K562 (cell line): Measurements from ENCODE around the gene PPT2. TPM values are rescaled to one million over a fixed set of nuclear protein-coding genes. Genes with fewer than 3 reads are reported as not detected.

Source experiments
- DPF2 ChIP-seq: fragments of 450-650 bp; IDR thresholded peaks from 2 replicates; pipeline ENCODE4 v1.6.1; 2016
- EGR1 ChIP-seq: fragments of 450-650 bp; conservative IDR thresholded peaks from 2 replicates; pipeline ENCODE4 v1.6.1; 2017; ENCODE audit warnings: mild to moderate bottlenecking
- EP400 ChIP-seq: fragments of 450-650 bp; IDR thresholded peaks from 2 replicates; pipeline ENCODE4 v1.6.1; 2017; ENCODE audit warnings: antibody characterized with exemption, mild to moderate bottlenecking, moderate library complexity
- FOXP1 ChIP-seq: sonication (generic); formaldehyde crosslinking; IDR thresholded peaks from 2 replicates; pipeline ENCODE4 v1.8.0; 2022; ENCODE audit warnings: mild to moderate bottlenecking, missing genetic modification reagents
- HDAC1 ChIP-seq, 2 experiments: fragments of 450-650 bp; IDR thresholded peaks; 2 replicates each; pipeline ENCODE4 v1.6.1; 2016 to 2017; ENCODE audit warnings: inconsistent platforms in 1 of 2, mild to moderate bottlenecking in 1 of 2, moderate library complexity in 1 of 2
- KLF6 ChIP-seq: fragments of 250-450 bp; sonication (Bioruptor Pico); IDR thresholded peaks from 2 replicates; pipeline ENCODE4 v1.4.0; 2020; ENCODE audit warnings: mild to moderate bottlenecking, moderate library complexity, borderline replicate concordance
- MTA2 ChIP-seq: fragments of 450-650 bp; IDR thresholded peaks from 2 replicates; pipeline ENCODE4 v1.6.1; 2016; ENCODE audit warnings: low read depth
- NFIC ChIP-seq: fragments of 450-650 bp; IDR thresholded peaks from 2 replicates; pipeline ENCODE4 v1.6.1; 2017; ENCODE audit warnings: mild to moderate bottlenecking, inconsistent platforms
- TAF7 ChIP-seq: fragments of 450-650 bp; IDR thresholded peaks from 2 replicates; pipeline ENCODE4 v1.6.1; 2016; ENCODE audit warnings: missing genetic modification characterization, missing compliant biosample characterization
- ZBTB7A ChIP-seq: IDR thresholded peaks from 2 replicates; pipeline ENCODE4 v1.6.1; 2011; ENCODE audit warnings: low read depth, mild to moderate bottlenecking, low read length, moderate library complexity, borderline replicate concordance; ENCODE audit not compliant: control insufficient read depth
- polyA plus RNA-seq, 8 experiments: library from polyadenylated mRNA; depleted of rRNA in 4 of 8; stranded (reverse) in 5 of 8; unstranded in 3 of 8; fragments of >200 nt; fragmentation: Nextera tagmentation in 2 of 8; fragmentation: Illumina TruSeq in 1 of 8; extraction: Ambion mirVana in 2 of 8; extraction: Trizol in 1 of 8; gene quantifications; 2 replicates each; pipeline versions ENCODE4 v1.2.1 to v1.2.3, GENCODE V29; 2011 to 2014; ENCODE audit warnings: inconsistent platforms in 1 of 8, missing spikeins in 1 of 8
- total RNA-seq, 7 experiments: library from RNA; depleted of rRNA in 6 of 7; stranded (reverse); fragments of >200 nt in 6 of 7; fragmentation: Illumina TruSeq in 2 of 7; extraction: Trizol in 2 of 7; gene quantifications; 2 replicates each; pipeline versions ENCODE4 v1.2.1 to v1.2.3, GENCODE V29; 2011 to 2021; ENCODE audit warnings: low replicate concordance in 1 of 7
- TF ChIP-seq, protein P1 (sequence below): fragments of 450-650 bp; formaldehyde crosslinking; conservative IDR thresholded peaks from 2 replicates; pipeline ENCODE4 v1.4.0; 2022; ENCODE audit warnings: mild to moderate bottlenecking, missing genetic modification characterization
- TF ChIP-seq, protein P2 (sequence below): fragments of 250-450 bp; sonication (Bioruptor Pico); IDR thresholded peaks from 2 replicates; pipeline ENCODE4 v1.4.0; 2020
- TF ChIP-seq, protein P3 (sequence below): fragments of 450-650 bp; formaldehyde crosslinking; IDR thresholded peaks from 2 replicates; pipeline ENCODE4 v1.4.0; 2020; ENCODE audit warnings: mild to moderate bottlenecking, mixed read lengths
- TF ChIP-seq, protein P4 (sequence below): fragments of 250-450 bp; sonication (Bioruptor Pico); IDR thresholded peaks from 2 replicates; pipeline ENCODE4 v1.5.0; 2021
- TF ChIP-seq, protein P5 (sequence below): fragments of 250-450 bp; sonication (Bioruptor Pico); IDR thresholded peaks from 2 replicates; pipeline ENCODE4 v1.8.0; 2022; ENCODE audit warnings: moderate library complexity, mild to moderate bottlenecking, inconsistent platforms

Gene PPT2
- total and polyA plus RNA-seq, 9 of the 15 experiments (the other 6 are each of a cell fraction or from before 2014, with no cell fraction given): 27.4 to 98.8 (median 69.9) TPM

DNA sequence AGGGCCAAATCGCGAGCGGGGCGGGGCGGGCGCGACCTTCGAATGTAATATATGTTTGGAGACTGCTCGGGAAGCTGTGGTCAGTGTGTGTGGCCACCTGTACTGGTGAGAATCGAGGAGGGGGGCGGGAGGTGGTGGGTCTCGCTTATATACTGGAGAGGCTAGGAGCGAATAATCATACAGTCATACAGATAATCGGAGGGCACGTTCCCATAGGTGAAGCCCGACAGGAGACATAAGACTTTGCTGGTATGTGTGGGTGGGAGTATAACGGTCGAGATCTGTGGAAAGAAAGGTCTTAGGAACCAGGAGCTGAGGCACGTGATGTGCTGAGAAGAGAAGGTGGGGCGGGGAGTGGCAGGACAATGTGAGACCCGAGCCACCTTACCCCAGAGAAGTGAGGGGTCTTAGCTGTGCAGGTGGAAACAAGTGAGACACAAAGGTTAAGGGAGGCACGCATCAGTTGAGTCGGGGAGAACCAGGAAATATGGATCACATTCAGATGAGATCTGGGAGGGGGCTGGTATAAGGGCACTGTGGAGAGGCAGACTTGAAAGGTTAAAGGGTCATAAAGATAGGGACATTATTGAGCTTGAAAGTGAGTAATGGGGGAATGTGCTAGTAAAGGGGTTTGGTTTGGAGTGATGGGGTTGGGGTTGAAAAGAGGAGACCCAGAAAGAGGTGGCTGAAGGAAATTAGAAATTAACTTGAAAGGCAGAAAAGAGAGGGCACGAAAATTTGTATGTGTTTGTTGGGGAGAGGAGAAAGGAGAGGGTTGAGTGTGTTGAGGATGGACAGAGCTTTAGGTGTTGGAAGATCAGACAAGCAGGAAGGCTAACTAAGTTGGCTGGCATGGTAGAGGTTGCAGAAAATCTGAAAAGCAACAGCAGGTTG lies 24.9 kb downstream of the PPT2 start (continued):
- TF ChIP-seq FOXP1 (CRISPR knock-in tag): no peak
- TF ChIP-seq EP400: peak; percentile 79
- peak in 1 of 2 experiments; percentile 78; a peak in 1 of 4 replicates for TF ChIP-seq HDAC1 (IDR thresholded peaks at IDR 0.05)
- TF ChIP-seq NFIC: 0 out of 2 replicates have a peak, but pooled peaks have one; percentile 2
- peak; percentile 62; the same call in 1 of the 2 replicates for TF ChIP-seq ZBTB7A
- TF ChIP-seq MTA2: peak; percentile 4; the same call in 1 of the 2 replicates
- peak; percentile 66; the same call in 1 of the 2 replicates for TF ChIP-seq TAF7
- TF ChIP-seq, protein P1, sequence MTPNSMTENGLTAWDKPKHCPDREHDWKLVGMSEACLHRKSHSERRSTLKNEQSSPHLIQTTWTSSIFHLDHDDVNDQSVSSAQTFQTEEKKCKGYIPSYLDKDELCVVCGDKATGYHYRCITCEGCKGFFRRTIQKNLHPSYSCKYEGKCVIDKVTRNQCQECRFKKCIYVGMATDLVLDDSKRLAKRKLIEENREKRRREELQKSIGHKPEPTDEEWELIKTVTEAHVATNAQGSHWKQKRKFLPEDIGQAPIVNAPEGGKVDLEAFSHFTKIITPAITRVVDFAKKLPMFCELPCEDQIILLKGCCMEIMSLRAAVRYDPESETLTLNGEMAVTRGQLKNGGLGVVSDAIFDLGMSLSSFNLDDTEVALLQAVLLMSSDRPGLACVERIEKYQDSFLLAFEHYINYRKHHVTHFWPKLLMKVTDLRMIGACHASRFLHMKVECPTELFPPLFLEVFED (CRISPR knock-in tag): peak; percentile 49; the same call in 1 of the 2 replicates
- TF ChIP-seq, protein P2, sequence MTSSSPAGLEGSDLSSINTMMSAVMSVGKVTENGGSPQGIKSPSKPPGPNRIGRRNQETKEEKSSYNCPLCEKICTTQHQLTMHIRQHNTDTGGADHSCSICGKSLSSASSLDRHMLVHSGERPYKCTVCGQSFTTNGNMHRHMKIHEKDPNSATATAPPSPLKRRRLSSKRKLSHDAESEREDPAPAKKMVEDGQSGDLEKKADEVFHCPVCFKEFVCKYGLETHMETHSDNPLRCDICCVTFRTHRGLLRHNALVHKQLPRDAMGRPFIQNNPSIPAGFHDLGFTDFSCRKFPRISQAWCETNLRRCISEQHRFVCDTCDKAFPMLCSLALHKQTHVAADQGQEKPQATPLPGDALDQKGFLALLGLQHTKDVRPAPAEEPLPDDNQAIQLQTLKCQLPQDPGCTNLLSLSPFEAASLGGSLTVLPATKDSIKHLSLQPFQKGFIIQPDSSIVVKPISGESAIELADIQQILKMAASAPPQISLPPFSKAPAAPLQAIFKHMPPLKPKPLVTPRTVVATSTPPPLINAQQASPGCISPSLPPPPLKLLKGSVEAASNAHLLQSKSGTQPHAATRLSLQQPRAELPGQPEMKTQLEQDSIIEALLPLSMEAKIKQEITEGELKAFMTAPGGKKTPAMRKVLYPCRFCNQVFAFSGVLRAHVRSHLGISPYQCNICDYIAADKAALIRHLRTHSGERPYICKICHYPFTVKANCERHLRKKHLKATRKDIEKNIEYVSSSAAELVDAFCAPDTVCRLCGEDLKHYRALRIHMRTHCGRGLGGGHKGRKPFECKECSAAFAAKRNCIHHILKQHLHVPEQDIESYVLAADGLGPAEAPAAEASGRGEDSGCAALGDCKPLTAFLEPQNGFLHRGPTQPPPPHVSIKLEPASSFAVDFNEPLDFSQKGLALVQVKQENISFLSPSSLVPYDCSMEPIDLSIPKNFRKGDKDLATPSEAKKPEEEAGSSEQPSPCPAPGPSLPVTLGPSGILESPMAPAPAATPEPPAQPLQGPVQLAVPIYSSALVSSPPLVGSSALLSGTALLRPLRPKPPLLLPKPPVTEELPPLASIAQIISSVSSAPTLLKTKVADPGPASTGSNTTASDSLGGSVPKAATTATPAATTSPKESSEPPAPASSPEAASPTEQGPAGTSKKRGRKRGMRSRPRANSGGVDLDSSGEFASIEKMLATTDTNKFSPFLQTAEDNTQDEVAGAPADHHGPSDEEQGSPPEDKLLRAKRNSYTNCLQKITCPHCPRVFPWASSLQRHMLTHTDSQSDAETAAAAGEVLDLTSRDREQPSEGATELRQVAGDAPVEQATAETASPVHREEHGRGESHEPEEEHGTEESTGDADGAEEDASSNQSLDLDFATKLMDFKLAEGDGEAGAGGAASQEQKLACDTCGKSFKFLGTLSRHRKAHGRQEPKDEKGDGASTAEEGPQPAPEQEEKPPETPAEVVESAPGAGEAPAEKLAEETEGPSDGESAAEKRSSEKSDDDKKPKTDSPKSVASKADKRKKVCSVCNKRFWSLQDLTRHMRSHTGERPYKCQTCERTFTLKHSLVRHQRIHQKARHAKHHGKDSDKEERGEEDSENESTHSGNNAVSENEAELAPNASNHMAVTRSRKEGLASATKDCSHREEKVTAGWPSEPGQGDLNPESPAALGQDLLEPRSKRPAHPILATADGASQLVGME (CRISPR knock-in tag): peak; percentile 22; the same call in 1 of the 2 replicates
- TF ChIP-seq, protein P3, sequence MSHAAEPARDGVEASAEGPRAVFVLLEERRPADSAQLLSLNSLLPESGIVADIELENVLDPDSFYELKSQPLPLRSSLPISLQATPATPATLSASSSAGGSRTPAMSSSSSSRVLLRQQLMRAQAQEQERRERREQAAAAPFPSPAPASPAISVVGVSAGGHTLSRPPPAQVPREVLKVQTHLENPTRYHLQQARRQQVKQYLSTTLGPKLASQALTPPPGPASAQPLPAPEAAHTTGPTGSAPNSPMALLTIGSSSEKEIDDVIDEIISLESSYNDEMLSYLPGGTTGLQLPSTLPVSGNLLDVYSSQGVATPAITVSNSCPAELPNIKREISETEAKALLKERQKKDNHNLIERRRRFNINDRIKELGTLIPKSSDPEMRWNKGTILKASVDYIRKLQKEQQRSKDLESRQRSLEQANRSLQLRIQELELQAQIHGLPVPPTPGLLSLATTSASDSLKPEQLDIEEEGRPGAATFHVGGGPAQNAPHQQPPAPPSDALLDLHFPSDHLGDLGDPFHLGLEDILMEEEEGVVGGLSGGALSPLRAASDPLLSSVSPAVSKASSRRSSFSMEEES (CRISPR knock-in tag): peak; percentile 64
- peak; percentile 84; the same call in 1 of the 2 replicates for TF ChIP-seq EGR1
- TF ChIP-seq, protein P4, sequence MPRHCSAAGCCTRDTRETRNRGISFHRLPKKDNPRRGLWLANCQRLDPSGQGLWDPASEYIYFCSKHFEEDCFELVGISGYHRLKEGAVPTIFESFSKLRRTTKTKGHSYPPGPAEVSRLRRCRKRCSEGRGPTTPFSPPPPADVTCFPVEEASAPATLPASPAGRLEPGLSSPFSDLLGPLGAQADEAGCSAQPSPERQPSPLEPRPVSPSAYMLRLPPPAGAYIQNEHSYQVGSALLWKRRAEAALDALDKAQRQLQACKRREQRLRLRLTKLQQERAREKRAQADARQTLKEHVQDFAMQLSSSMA: no peak
- peak; percentile 45; the same call in 1 of the 2 replicates for TF ChIP-seq DPF2
- TF ChIP-seq, protein P5, sequence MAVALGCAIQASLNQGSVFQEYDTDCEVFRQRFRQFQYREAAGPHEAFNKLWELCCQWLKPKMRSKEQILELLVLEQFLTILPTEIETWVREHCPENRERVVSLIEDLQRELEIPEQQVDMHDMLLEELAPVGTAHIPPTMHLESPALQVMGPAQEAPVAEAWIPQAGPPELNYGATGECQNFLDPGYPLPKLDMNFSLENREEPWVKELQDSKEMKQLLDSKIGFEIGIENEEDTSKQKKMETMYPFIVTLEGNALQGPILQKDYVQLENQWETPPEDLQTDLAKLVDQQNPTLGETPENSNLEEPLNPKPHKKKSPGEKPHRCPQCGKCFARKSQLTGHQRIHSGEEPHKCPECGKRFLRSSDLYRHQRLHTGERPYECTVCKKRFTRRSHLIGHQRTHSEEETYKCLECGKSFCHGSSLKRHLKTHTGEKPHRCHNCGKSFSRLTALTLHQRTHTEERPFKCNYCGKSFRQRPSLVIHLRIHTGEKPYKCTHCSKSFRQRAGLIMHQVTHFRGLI (CRISPR knock-in tag): no peak
- peak; percentile 37; the same call in 1 of the 2 replicates for TF ChIP-seq KLF6
